GM21423 (cell line): ENCODE results near the gene TRIM43B.
"Not testable (repeated sequence)": the region's sequence is repeated elsewhere in the genome, so short reads cannot be mapped to it uniquely, and the experiment has no call there.

Source experiments
- ATAC-seq: cut with Tn5 transposase; IDR thresholded peaks from one replicate; pipeline ENCODE4 v1.9.1; 2021; ENCODE audit warnings: mild to moderate bottlenecking, moderate library complexity; ENCODE audit not compliant: unreplicated experiment

The TRIM43B gene

DNA sequence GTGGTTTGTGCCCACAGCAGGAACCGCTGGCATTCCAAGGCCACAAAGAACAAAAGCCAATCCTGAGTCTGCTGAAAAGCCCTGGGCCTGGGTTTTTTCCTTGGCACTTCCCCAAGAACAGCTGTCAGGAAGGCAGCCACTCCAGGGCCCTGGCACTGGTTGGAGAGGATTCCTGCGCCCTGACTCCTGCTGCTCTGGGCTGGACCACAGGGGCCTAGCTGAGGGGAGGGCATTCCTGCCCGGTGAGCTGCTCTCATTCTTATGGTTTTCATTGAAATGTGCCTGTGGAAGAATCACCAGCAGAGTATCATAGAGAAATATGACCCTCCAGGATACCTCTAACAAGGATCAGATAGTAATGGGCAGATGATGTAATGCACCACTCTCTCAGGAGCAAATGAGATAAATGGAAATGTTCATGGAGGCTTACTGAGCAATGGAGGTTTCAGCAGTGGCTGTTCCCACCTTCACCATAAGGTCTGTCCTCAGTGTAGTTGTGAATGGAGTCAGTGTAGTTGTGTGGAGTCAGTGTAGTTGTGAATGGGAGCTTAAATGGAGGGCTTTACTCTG, 50.0 kb downstream of the TRIM43B start:
- ATAC-seq, result not testable (repeated sequence)

DNA sequence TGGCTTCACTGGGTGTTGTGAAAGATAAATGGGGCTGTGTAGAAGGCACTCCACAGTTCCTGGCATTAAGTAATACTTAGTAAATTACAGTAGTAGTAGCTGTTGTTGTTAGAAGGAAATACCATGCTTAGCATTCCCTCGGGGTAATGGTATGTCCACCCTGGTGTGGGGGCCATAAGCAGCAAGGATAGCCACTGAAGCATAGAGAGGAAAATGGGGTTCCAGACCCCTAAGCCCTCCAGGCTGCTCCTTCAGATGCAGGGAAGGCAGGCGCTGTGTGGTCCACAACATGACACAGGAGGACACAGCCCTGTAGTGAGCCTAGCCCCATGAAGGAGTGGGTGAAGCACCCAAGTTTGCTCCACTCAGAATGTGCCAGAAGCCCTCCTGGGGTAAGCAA, 50.6 kb downstream of the TRIM43B start:
- not testable (repeated sequence) for ATAC-seq

DNA sequence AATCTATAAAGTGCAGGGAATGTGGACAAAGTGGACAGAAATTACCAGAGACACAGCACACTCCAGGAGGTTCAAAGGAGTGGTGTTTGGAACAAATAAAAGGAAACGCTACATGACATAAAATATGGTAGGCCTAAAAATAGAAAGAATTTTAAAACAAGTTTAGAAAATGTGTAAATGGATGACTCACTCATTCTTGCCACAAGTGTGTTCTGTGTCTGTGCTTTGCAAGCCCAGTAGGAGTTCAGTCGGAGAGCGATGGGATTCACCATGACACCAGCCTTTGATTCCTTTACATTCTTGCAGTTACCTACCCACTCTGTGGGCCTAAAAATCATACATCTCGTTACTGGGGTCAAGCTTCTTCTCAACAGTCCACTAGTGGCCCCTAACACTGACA, 51.2 kb downstream of the TRIM43B start:
- not testable (repeated sequence) for ATAC-seq

DNA sequence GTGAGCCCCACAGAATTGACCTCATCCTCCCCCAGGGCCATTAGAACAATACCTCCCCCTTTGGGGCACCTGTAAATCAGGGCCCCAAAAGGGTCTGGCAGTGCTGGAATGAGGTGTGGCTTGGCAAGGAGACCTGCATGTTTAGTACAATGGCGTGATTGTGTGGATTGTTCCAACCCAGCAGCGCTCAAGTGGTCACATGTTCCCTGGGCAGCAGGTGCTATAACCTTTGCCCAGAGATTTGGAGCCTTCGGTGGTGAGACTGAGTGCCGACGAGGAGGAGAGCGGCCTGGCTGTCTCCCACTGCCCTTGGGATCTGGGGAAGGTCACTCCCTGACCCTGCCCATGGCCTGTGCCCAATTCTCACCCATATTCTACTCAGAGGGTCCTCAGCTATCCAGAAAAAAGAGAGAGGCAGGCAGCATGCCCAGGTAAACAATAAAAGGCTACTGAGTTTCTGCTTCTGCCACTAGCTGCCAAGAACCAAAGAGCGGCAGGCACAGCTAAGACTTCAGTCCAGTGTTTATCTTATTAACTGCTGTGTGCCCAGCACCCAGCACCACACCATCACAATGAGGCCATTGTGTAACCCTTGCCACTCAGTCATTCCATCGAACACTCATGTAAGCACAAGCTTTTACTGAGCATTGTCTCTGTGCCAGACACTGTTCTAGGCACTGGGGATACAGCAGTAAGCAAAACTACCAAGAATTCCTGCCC, 54.6 kb downstream of the TRIM43B start:
- ATAC-seq, result not testable (repeated sequence)

DNA sequence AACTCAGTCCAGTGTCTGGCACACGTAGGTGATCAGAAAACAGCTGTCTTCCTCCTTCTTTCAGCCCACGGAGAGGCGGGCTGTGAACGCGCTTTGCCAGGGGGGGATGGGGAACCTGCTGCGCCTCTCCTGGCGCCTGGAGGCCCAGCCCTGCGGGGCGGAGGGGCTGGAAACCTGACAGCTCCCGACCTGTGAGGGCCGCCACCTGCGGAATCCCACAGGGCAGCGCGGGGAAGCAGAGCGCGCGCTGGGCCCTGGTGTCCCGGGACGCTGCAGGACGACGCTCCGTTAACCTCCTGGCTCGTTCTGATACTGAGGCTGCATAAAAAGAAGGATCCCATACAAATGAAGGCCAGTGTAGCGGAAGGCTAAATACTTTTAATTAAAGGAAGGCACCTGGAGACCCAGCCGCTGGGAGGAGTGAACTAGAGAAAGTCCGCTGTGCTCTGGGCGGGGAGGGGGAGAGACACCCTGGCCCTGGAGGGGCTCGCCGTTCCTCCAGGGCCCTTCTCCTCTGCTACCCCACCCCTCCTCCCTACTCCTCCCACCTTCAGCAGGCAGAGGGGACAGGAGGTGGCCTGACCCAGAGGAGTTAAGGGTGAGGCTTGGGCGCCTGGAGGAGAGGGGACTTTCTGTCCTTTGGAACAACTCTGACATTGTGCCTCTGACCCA, 57.2 kb downstream of the TRIM43B start:
- not testable (repeated sequence) for ATAC-seq
